ENCODE measurements around the gene SLC22A14.

SLC22A14 gene

GRCh38 chr3:38247366-38248035 is 34.6 kb upstream of the SLC22A14 start:
- Histone ChIP-seq H3K27me3 (replicated peaks; ENCODE audit: control insufficient read depth, insufficient read depth, low read length) (no peaks in the 10 kb centered on the region), H3K36me3 (ENCODE audit: control insufficient read depth, insufficient read depth, low read length) (peaks cover 8% of the 10 kb centered on the region), H3K4me3 (replicated peaks; ENCODE audit: low read depth, low read length) (no peak overlapping the region)
- TF ChIP-seq, protein P1, sequence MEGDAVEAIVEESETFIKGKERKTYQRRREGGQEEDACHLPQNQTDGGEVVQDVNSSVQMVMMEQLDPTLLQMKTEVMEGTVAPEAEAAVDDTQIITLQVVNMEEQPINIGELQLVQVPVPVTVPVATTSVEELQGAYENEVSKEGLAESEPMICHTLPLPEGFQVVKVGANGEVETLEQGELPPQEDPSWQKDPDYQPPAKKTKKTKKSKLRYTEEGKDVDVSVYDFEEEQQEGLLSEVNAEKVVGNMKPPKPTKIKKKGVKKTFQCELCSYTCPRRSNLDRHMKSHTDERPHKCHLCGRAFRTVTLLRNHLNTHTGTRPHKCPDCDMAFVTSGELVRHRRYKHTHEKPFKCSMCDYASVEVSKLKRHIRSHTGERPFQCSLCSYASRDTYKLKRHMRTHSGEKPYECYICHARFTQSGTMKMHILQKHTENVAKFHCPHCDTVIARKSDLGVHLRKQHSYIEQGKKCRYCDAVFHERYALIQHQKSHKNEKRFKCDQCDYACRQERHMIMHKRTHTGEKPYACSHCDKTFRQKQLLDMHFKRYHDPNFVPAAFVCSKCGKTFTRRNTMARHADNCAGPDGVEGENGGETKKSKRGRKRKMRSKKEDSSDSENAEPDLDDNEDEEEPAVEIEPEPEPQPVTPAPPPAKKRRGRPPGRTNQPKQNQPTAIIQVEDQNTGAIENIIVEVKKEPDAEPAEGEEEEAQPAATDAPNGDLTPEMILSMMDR (IDR thresholded peaks at IDR 0.05; ENCODE audit: insufficient read depth, low read length, poor library complexity, severe bottlenecking), result no peak
- no peak for DNase-seq (ENCODE audit: extremely low read depth, insufficient read length)

DNA sequence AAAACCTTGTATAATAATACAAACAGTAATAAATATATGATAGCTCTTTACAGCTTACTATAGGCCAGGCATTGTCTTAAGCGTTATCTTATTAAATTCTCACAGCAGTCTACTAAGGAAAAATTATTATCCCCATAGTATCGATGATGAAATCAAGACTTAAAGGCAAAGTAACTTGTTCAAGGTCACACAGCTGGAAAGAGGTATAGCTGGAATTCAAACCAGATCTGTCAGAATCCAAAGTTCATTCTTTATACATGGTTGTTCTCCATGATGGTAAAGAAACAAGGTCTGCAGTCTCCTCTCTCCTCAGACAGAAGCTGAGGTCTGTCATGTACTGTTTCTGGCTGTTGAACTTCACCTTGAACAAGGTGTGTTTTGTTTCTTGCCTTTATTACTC is 31.9 kb upstream of the SLC22A14 start:
- TF ChIP-seq, protein P1 (IDR thresholded peaks at IDR 0.05; ENCODE audit: insufficient read depth, low read length, poor library complexity, severe bottlenecking), result no peak
- no peaks in the 10 kb centered on the region for H3K27me3 ChIP-seq (replicated peaks; ENCODE audit: control insufficient read depth, insufficient read depth, low read length)
- no peak for DNase-seq (ENCODE audit: extremely low read depth, insufficient read length)
- no peak overlapping the region for H3K4me3 ChIP-seq (replicated peaks; ENCODE audit: low read depth, low read length)
- peaks cover 13% of the 10 kb centered on the region for H3K36me3 ChIP-seq (ENCODE audit: control insufficient read depth, insufficient read depth, low read length)

DNA sequence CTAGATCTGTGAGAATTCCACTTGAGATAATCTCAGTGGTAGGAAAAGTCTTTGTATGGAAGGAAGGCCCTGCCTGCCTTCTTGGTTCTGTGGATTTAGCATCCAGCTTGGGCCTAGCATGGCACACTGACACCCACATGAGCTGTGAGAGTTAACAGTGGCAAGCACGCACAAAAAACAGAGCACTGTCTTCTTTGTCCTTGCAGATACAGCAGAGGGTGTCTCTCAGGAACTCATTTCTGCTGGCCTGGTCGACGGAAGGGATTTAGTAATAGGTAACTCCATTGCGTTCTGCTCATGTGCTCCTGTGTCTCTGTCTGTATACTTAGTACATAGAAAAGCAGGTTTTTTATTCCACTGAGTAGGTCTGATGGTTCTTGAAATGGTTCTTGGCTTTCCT is 30.9 kb upstream of the SLC22A14 start:
- Histone ChIP-seq H3K36me3 (ENCODE audit: control insufficient read depth, insufficient read depth, low read length) (peaks cover 13% of the 10 kb centered on the region), H3K4me3 (replicated peaks; ENCODE audit: low read depth, low read length) (no peak overlapping the region), H3K27me3 (replicated peaks; ENCODE audit: control insufficient read depth, insufficient read depth, low read length) (no peaks in the 10 kb centered on the region)
- TF ChIP-seq, protein P1 (IDR thresholded peaks at IDR 0.05; ENCODE audit: insufficient read depth, low read length, poor library complexity, severe bottlenecking), result no peak
- no peak for DNase-seq (ENCODE audit: extremely low read depth, insufficient read length)

DNA sequence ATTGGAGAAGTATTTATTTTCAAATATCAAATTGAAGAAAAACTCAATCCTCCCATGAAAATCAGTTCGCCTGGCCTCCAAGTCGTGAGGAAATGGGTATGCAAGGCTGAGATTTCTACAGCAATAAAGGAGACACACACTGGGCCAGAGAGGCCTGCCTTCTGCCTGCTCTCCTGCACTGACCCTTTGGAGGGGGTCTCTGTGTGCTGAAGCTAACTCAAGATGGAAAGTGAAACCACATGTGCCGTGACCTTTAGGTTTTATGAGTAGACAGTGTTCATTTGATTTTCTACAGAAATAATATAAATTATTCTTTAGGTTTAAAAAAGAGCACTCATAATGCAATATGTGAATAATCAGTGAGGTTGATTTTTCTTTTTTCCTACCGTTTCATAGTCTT is 28.4 kb upstream of the SLC22A14 start:
- DNase-seq (ENCODE audit: extremely low read depth, insufficient read length), result no peak
- Histone ChIP-seq H3K27me3 (replicated peaks; ENCODE audit: control insufficient read depth, insufficient read depth, low read length) (no peaks in the 10 kb centered on the region), H3K4me3 (replicated peaks; ENCODE audit: low read depth, low read length) (no peak overlapping the region), H3K36me3 (ENCODE audit: control insufficient read depth, insufficient read depth, low read length) (peaks cover 11% of the 10 kb centered on the region)
- TF ChIP-seq, protein P1 (IDR thresholded peaks at IDR 0.05; ENCODE audit: insufficient read depth, low read length, poor library complexity, severe bottlenecking), result no peak

GRCh38 chr3:38254872-38255271 is 27.2 kb upstream of the SLC22A14 start:
- TF ChIP-seq, protein P1 (IDR thresholded peaks at IDR 0.05; ENCODE audit: insufficient read depth, low read length, poor library complexity, severe bottlenecking), result no peak
- Histone ChIP-seq H3K36me3 (ENCODE audit: control insufficient read depth, insufficient read depth, low read length) (peaks cover 9% of the 10 kb centered on the region), H3K27me3 (replicated peaks; ENCODE audit: control insufficient read depth, insufficient read depth, low read length) (no peaks in the 10 kb centered on the region)

DNA sequence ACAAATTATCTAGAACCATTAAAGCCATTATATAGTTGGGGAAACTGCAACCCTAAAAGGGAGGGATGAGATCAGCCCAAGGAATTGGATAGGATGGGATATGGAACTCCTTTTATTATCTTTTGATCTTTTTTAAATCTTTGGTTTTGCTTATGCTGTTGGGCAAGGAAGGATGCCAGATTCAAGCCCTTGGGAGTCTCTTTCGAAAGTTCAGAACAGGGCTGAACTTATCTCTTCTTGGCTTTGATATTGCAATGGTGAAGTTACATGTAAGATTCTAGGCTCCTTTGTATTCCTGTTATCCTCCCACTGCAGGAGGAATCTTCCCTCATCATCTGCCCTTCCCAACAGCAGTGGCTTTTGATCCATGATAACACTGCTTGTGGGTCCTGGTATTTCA is 26.5 kb upstream of the SLC22A14 start:
- Histone ChIP-seq H3K27me3 (replicated peaks; ENCODE audit: control insufficient read depth, insufficient read depth, low read length) (no peaks in the 10 kb centered on the region), H3K36me3 (ENCODE audit: control insufficient read depth, insufficient read depth, low read length) (peaks cover 9% of the 10 kb centered on the region), H3K4me3 (replicated peaks; ENCODE audit: low read depth, low read length) (no peak overlapping the region)
- DNase-seq (ENCODE audit: extremely low read depth, insufficient read length), result no peak
- TF ChIP-seq, protein P1 (IDR thresholded peaks at IDR 0.05; ENCODE audit: insufficient read depth, low read length, poor library complexity, severe bottlenecking), result no peak

More at GRCh38 chr3:38254872-38255271, 27.2 kb upstream of the SLC22A14 start:
- DNase-seq (ENCODE audit: extremely low read depth, insufficient read length), result no peak
- H3K4me3 ChIP-seq (replicated peaks; ENCODE audit: low read depth, low read length), result no peak overlapping the region
